Ovary (tissue), 9 donors: ENCODE data around the gene CD300LB. TPM values are rescaled to one million over a fixed set of nuclear protein-coding genes. Genes with fewer than 3 reads are reported as not detected.

ENCODE experiments used
- DNase-seq, 5 donors: peaks; one replicate each; pipeline ENCODE4 v3.0.0-alpha.2; 2019 to 2020
- H3K27ac ChIP-seq, 2 donors: fragments of 200-600 bp; one replicate each; pipeline versions ENCODE4 v1.5.1 to v1.8.0; 2019 to 2022
- H3K27me3 ChIP-seq: fragments of 200-600 bp; one replicate; pipeline ENCODE4 v1.8.0; 2022
- H3K36me3 ChIP-seq: fragments of 200-600 bp; sonication (generic); one replicate; pipeline ENCODE4 v1.5.1; 2019
- H3K4me1 ChIP-seq: one replicate; pipeline ENCODE4 v1.8.1; 2013; ENCODE audit warnings: mild to moderate bottlenecking, moderate library complexity; ENCODE audit not compliant: insufficient read depth
- H3K4me3 ChIP-seq: fragments of 200-600 bp; sonication (generic); one replicate; pipeline ENCODE4 v1.5.1; 2017
- H3K9me3 ChIP-seq, 2 donors: fragments of 200-600 bp in 1 of 2; sonication (generic) in 1 of 2; one replicate each; pipeline versions ENCODE4 v1.5.1 to v1.8.1; 2013 to 2019; ENCODE audit warnings: mild to moderate bottlenecking in 1 of 2, moderate library complexity in 1 of 2
- EP300 ChIP-seq: sonication (generic); formaldehyde crosslinking; IDR thresholded peaks from one replicate; pipeline ENCODE4 v1.6.1; 2017; ENCODE audit warnings: antibody characterized with exemption
- POLR2A ChIP-seq: fragments of 450-650 bp; IDR thresholded peaks from one replicate; pipeline ENCODE4 v1.6.1; 2017; ENCODE audit warnings: antibody characterized with exemption, mild to moderate bottlenecking, moderate library complexity
- WGBS, 3 donors: extraction: QIAGEN DNeasy Blood & Tissue Kit in 1 of 3; methylation state at CpG; one replicate each; pipeline versions ENCODE4 v1.1.5 to v1.1.7; 2013 to 2017; 5-methylcytosine and 5-hydroxymethylcytosine counted together
- intact Hi-C, 4 donors: fragments of 100-400 bp; cut with DNase I; formaldehyde crosslinking; loops; one replicate each; pipeline versions ENCODE4 v1.11.0 to v1.15.1; 2022 to 2023
- polyA plus RNA-seq, 2 donors: library from polyadenylated mRNA; stranded (reverse); fragments of 200-250 nt in 1 of 2; fragments of 350-450 nt in 1 of 2; fragmentation: Illumina TruSeq in 1 of 2; extraction: RNeasy Lipid Tissue Mini Kit (QIAGEN cat#74804) in 1 of 2; gene quantifications; one replicate each; pipeline ENCODE4 v1.2.3, GENCODE V29; 2013 to 2014
- total RNA-seq, 7 donors: library from RNA; depleted of rRNA in 2 of 7; stranded (reverse); fragments of >200 nt in 2 of 7; fragmentation: NEBNext Ultra II Directional in 3 of 7; extraction: Animal tissue kit (Norgen Biotek cat#: 25700) in 3 of 7; gene quantifications; one replicate each; pipeline versions ENCODE4 v1.1.0 to v1.2.4, GENCODE V29; 2016 to 2023
- TF ChIP-seq, protein P1 (sequence below), 3 donors: fragments of 450-650 bp in 2 of 3; fragments of 200-600 bp in 1 of 3; IDR thresholded peaks; one replicate each; pipeline versions ENCODE4 v1.5.1 to v1.8.0; 2016 to 2022; ENCODE audit warnings: antibody characterized with exemption in 3 of 3, mild to moderate bottlenecking in 1 of 3
- donor health status: DM: no; HTN: no; CAD: no; lungs with moderate emphysema.
- donor health status: DM: no; HTN: no; CAD: no.
- donor health status: Bipolar disorder and iron deficiency.
- donor health status: DM: yes; HTN: yes; CAD: no.
- donor health status: DM: no; HTN: no; CAD: no.
- donor health status: DM: yes; HTN: yes; CAD: no.

CD300LB gene
- total and polyA plus RNA-seq, 9 donors, result 0.11 to 0.69 (median 0.27) TPM; not detected in 2

DNA sequence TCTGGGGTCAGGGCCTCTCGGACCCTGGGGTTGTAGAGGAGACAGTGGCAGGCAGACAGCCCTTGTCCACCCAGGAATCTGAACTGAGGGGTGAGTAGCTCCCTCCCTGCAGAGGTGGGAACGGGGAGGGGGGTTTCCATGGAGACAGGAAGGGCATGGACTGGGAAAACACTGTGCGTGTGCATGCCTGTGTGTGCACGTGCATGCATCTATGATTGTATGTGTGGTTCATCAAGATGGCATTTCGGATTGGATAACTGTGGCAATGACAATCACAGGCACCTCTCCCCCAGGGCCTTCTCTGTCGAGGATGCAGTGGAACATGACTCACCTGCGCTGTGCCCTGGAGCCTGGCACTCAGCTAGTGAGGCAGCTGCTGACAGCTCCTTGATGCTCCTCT, 20.8 kb upstream of the CD300LB start:
- intact Hi-C loops, result loop anchor here in 1 of 4 donors (10.0 kb wide), 1 partner anchor 63 kb away; no protein-coding TSS in a partner anchor
- H3K4me1 ChIP-seq, result no peaks in the 10 kb centered on the region
- no peaks in the 10 kb centered on the region for H3K36me3 ChIP-seq
- H3K4me3 ChIP-seq, result no peak overlapping the region
- WGBS, 3 donors, result 39 to 49% (median 43%) methylated on average over 7 of the region's 7 CpGs
- TF ChIP-seq POLR2A, result no peak
- TF ChIP-seq, protein P1, sequence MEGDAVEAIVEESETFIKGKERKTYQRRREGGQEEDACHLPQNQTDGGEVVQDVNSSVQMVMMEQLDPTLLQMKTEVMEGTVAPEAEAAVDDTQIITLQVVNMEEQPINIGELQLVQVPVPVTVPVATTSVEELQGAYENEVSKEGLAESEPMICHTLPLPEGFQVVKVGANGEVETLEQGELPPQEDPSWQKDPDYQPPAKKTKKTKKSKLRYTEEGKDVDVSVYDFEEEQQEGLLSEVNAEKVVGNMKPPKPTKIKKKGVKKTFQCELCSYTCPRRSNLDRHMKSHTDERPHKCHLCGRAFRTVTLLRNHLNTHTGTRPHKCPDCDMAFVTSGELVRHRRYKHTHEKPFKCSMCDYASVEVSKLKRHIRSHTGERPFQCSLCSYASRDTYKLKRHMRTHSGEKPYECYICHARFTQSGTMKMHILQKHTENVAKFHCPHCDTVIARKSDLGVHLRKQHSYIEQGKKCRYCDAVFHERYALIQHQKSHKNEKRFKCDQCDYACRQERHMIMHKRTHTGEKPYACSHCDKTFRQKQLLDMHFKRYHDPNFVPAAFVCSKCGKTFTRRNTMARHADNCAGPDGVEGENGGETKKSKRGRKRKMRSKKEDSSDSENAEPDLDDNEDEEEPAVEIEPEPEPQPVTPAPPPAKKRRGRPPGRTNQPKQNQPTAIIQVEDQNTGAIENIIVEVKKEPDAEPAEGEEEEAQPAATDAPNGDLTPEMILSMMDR (IDR thresholded peaks at IDR 0.05), result no peak
- TF ChIP-seq EP300, result no peak
- DNase-seq, result no peak
- H3K9me3 ChIP-seq, result no peaks in the 10 kb centered on the region
- no peaks in the 10 kb centered on the region for H3K27me3 ChIP-seq
- no peak overlapping the region for H3K27ac ChIP-seq

DNA sequence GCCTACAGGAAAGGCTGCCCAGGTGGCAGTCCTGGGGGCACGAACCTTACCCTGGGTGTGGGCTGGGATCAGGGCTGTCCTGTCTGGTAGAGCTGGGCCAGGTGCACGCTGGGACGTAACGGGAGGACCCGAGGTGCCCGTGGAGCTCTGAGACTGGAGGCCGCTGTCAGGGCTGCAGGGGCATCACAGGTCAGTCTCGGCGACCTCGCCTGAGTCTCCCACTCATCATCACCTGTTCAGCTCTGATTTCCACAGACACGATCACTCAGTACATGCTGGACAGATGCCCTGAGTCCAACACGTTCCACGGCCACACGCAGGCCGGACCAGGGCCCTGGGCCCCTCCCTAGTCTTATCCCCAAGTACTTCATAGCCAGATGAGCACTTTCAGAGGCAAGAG, 19.3 kb upstream of the CD300LB start:
- intact Hi-C loops, result loop anchor here in 1 of 4 donors (10.0 kb wide), 1 partner anchor 64 kb away; no protein-coding TSS in a partner anchor
- TF ChIP-seq POLR2A (no peak), EP300 (no peak)
- TF ChIP-seq, protein P1 (IDR thresholded peaks at IDR 0.05), result no peak
- DNase-seq, result no peak
- no peak overlapping the region for H3K4me3 ChIP-seq
- 63 to 83% (median 69%) methylated on average over 10 to 15 of the region's 15 CpGs for WGBS, 3 donors
- H3K27me3 ChIP-seq, result no peaks in the 10 kb centered on the region
- no peaks in the 10 kb centered on the region for H3K9me3 ChIP-seq
- no peak overlapping the region for H3K27ac ChIP-seq
- H3K4me1 ChIP-seq, result no peaks in the 10 kb centered on the region
- no peaks in the 10 kb centered on the region for H3K36me3 ChIP-seq

DNA sequence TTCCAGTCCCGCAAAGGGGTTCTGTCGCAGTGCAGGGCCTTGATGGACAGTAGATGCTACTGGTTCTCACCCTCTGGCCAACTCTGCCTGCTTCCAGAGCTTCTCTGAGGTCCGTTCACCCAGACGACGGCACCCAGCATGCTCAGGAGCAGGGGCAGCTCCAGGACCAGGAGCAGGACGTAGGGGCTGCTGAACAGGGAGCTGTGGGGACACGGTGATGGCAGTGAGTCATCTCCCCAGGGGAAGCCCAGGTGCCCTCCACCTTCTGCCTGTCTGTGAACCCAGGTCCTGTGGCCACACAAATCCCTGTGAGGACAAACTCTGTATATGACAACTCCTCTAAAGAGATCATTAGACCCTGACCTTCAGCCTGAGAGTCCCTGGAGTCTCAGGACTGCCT, 18.1 kb upstream of the CD300LB start:
- TF ChIP-seq, protein P1 (IDR thresholded peaks at IDR 0.05), result no peak

DNA sequence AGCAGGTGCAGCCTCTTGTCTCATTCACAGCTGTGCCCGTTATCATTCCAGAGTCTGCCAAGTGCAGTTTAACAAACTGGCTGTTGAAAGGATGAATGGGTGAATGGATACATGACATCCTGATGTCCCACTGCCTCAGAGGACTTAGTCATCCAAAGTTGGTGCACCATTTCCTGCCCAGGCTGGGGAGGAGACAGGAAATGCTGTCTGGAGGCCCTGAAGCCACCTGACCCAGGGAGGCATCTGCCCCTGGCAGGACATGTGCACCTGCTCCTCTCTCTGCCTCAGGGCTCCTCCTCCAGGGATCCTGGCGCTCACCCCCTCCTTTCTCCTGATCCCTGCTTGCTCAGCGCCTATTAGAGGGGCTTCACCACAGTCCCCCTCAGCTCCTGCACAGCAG, 16.5 kb upstream of the CD300LB start:
- no peak for DNase-seq
- 68 to 82% (median 81%) methylated on average over 3 of the region's 3 CpGs for WGBS, 3 donors
- Histone ChIP-seq H3K4me1 (no peaks in the 10 kb centered on the region), H3K27ac (no peak overlapping the region), H3K27me3 (no peaks in the 10 kb centered on the region), H3K4me3 (no peak overlapping the region), H3K36me3 (no peaks in the 10 kb centered on the region), H3K9me3 (no peaks in the 10 kb centered on the region)
- intact Hi-C loops, result no loop called here
- TF ChIP-seq, protein P1 (IDR thresholded peaks at IDR 0.05), result no peak
- TF ChIP-seq EP300 (no peak), POLR2A (no peak)

More for the DNA sequence above, 18.1 kb upstream of the CD300LB start:
- Histone ChIP-seq H3K4me3 (no peak overlapping the region), H3K9me3 (no peaks in the 10 kb centered on the region), H3K36me3 (no peaks in the 10 kb centered on the region), H3K27ac (no peak overlapping the region), H3K27me3 (no peaks in the 10 kb centered on the region), H3K4me1 (no peaks in the 10 kb centered on the region)
- intact Hi-C loops, result no loop called here
- WGBS, 3 donors, result 64 to 86% (median 65%) methylated on average over 7 of the region's 7 CpGs
- DNase-seq, result no peak

DNA sequence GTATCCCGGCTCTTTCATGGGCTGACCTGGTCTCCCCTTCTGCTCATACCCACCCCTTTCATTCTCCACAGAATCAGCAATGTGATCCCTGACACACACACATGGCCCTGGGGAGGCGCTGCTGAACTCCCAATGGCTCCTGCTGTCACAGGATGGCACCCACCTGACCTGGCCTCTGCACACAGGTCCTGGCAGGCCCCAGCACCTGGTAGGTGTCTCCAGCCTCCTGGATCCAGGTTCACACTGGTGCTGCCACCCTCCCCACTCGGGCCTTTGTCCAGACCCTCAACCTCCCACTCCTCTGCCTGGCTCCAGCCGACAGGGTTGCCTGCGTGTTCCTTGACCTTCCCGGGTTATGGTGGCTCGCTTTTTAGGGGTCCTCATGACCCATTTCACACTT, 16.0 kb upstream of the CD300LB start:
- intact Hi-C loops, result no loop called here
- Histone ChIP-seq H3K36me3 (no peaks in the 10 kb centered on the region), H3K27ac (no peak overlapping the region), H3K4me1 (no peaks in the 10 kb centered on the region), H3K27me3 (no peaks in the 10 kb centered on the region), H3K9me3 (no peaks in the 10 kb centered on the region), H3K4me3 (no peak overlapping the region)
- DNase-seq, result no peak
- 70 to 77% (median 76%) methylated on average over 7 of the region's 7 CpGs for WGBS, 3 donors
- TF ChIP-seq EP300, result no peak
- TF ChIP-seq, protein P1 (IDR thresholded peaks at IDR 0.05), result no peak
- no peak for TF ChIP-seq POLR2A
